Thoracic aorta (tissue), 2 donors: Measurements from ENCODE around the gene ERBB4. TPM values are rescaled to one million over a fixed set of nuclear protein-coding genes. Genes with fewer than 3 reads are reported as not detected.
A peak's percentile ranks its signal among the peaks of the same experiment; 100 is the strongest.

Experiments used
- ATAC-seq: fragments of 150-250 bp; one replicate; pipeline ENCODE4 v1.8.0; 2017; ENCODE audit warnings: low read depth; ENCODE audit not compliant: insufficient number of reproducible peaks, low FRiP score
- DNase-seq: peaks from one replicate; pipeline ENCODE4 v3.0.0-alpha.2; 2020; ENCODE audit warnings: low spot score
- H3K27ac ChIP-seq, 2 donors: fragments of 200-600 bp; sonication (generic); 1 replicate in 1 of 2; 2 replicates in 1 of 2; pipeline ENCODE4 v1.5.1; 2016; ENCODE audit warnings: mild to moderate bottlenecking in 2 of 2, moderate library complexity in 2 of 2
- H3K27me3 ChIP-seq: fragments of 200-600 bp; sonication (generic); replicated peaks from 2 replicates; pipeline ENCODE4 v1.6.0; 2016; ENCODE audit warnings: mild to moderate bottlenecking; ENCODE audit not compliant: insufficient read depth
- H3K36me3 ChIP-seq: fragments of 200-600 bp; sonication (generic); one replicate; pipeline ENCODE4 v1.5.1; 2016
- H3K4me1 ChIP-seq, 2 donors: fragments of 200-600 bp; sonication (generic); 1 replicate in 1 of 2; 2 replicates in 1 of 2; pipeline versions ENCODE4 v1.5.1 to v1.6.0; 2016; ENCODE audit warnings: low read depth in 2 of 2, mild to moderate bottlenecking in 1 of 2; ENCODE audit not compliant: control insufficient read depth in 1 of 2
- H3K4me3 ChIP-seq: fragments of 200-600 bp; sonication (generic); 2 replicates; pipeline ENCODE4 v1.5.1; 2016; ENCODE audit warnings: mild to moderate bottlenecking
- H3K9me3 ChIP-seq: fragments of 200-600 bp; sonication (generic); 2 replicates; pipeline ENCODE4 v1.5.1; 2016
- CTCF ChIP-seq: fragments of 200-600 bp; sonication (generic); IDR thresholded peaks from one replicate; pipeline ENCODE4 v1.5.1; 2019; ENCODE audit warnings: antibody characterized with exemption
- total RNA-seq, 2 donors: library from RNA; depleted of rRNA; stranded (reverse); fragments of >200 nt; gene quantifications; one replicate each; pipeline versions ENCODE4 v1.1.0 to v1.2.3, GENCODE V29; 2016

Gene ERBB4
- total RNA-seq, 2 donors from 2014 or later: 15.7 to 29.3 TPM

DNA sequence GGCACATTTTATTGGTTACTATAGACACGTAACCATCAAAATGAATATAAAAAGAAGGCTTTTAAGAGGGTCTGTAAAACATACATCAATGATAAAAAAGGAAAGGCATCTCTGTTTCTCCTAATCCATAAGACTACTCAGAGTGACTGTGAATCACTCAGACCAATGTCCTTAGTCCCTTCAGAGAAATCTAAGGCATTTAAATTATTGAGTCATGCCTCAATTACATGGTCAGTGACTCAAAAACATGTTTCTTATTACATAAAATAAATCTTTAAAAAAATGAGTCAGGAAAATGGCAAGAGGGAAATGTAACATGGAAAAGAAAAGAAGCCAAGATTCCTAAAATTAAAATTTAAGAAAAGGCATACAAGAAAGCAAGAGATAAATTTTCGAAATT is 146.6 kb downstream of the ERBB4 start:
- Histone ChIP-seq H3K36me3 (no peaks in the 10 kb centered on the region), H3K9me3 (no peaks in the 10 kb centered on the region), H3K4me3 (no peak overlapping the region), H3K27me3 (no peaks in the 10 kb centered on the region), H3K4me1 (peaks cover 17 to 35% of the 10 kb centered on the region in 2 donors), H3K27ac (no peak overlapping the region)
- DNase-seq (no peak), ATAC-seq (no peak)
- no peak for TF ChIP-seq CTCF

- no peak for TF ChIP-seq CTCF
- no peak for ATAC-seq
- DNase-seq: no peak
- peaks cover 31 to 60% of the 10 kb centered on the region in 2 donors for H3K4me1 ChIP-seq
- no peaks in the 10 kb centered on the region for H3K27me3 ChIP-seq
- peak overlapping the region; percentile 24 to 72 for H3K27ac ChIP-seq
- H3K36me3 ChIP-seq: no peaks in the 10 kb centered on the region
- H3K9me3 ChIP-seq: no peaks in the 10 kb centered on the region
- H3K4me3 ChIP-seq: peak overlapping the region; percentile 41
Measured at GRCh38 chr2:212387146-212387545, 151.5 kb downstream of the ERBB4 start.

GRCh38 chr2:212385241-212385640 is 153.4 kb downstream of the ERBB4 start:
- DNase-seq (no peak), ATAC-seq (no peak)
- Histone ChIP-seq H3K4me3 (no peak overlapping the region), H3K27me3 (no peaks in the 10 kb centered on the region), H3K4me1 (peaks cover 31 to 51% of the 10 kb centered on the region in 2 donors), H3K9me3 (no peaks in the 10 kb centered on the region), H3K36me3 (no peaks in the 10 kb centered on the region), H3K27ac (no peak overlapping the region)
- no peak for TF ChIP-seq CTCF

- ATAC-seq (no peak), DNase-seq (no peak)
- Histone ChIP-seq H3K4me1 (peaks cover 30 to 51% of the 10 kb centered on the region in 2 donors), H3K4me3 (no peak overlapping the region), H3K36me3 (no peaks in the 10 kb centered on the region), H3K9me3 (no peaks in the 10 kb centered on the region), H3K27ac (peak overlapping the region in 1 of 2 donors; percentile 9), H3K27me3 (no peaks in the 10 kb centered on the region)
- no peak for TF ChIP-seq CTCF
Measured at GRCh38 chr2:212384027-212384426, 154.6 kb downstream of the ERBB4 start.

DNA sequence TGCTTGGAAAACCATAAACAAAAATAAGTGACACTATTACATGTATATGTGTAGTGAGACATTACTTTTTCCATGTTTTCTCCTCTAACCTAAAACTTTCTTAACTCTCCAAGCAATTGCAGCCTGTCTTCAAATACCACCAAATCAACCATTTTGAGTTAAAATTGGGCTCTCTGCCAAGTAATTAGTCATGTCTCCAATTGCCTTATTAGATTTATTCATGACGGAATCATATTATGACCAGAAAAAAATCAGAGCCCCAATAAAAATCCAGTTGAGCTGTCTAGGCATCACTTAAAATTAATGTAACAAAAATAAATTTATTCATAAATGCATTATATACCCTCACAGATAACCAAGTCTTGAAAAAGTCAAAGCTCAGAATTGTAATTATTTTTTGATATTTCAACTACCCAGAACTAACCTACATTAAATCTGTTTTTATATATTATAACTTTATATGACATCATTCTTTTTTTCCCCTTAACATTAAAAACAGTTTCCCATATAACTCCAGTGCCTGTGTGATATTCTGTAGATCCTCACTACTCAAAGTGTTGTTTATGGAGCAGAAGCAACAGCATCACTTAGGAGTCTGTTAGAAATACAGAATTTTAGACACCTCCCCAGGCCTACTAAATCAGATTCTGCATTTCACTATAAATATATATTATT is 157.0 kb downstream of the ERBB4 start:
- Histone ChIP-seq H3K4me3 (no peak overlapping the region), H3K4me1 (peaks cover 17 to 29% of the 10 kb centered on the region in 2 donors), H3K36me3 (no peaks in the 10 kb centered on the region), H3K9me3 (no peaks in the 10 kb centered on the region), H3K27ac (no peak overlapping the region), H3K27me3 (no peaks in the 10 kb centered on the region)
- no peak for DNase-seq
- ATAC-seq: no peak
- no peak for TF ChIP-seq CTCF
